Right cardiac atrium (tissue), 5 donors: Measurements from ENCODE around the gene ANP32E. TPM values are rescaled to one million over a fixed set of nuclear protein-coding genes. Genes with fewer than 3 reads are reported as not detected.
"Not testable (repeated sequence)": the region's sequence is repeated elsewhere in the genome, so short reads cannot be mapped to it uniquely, and the experiment has no call there.

Source experiments
- ATAC-seq, 2 donors: fragments of 200-7000 bp; cut with Tn5 transposase; one replicate each; pipeline versions ENCODE4 v1.8.0 to v1.9.1; 2020; ENCODE audit warnings: moderate library complexity in 2 of 2, mild to moderate bottlenecking in 1 of 2
- DNase-seq, 3 donors: peaks; one replicate each; pipeline ENCODE4 v3.0.0-alpha.2; 2020
- H3K27ac ChIP-seq: one replicate; pipeline ENCODE4 v1.5.1; 2013; ENCODE audit warnings: mild to moderate bottlenecking, low read length, control low read depth, moderate library complexity
- H3K27me3 ChIP-seq: one replicate; pipeline ENCODE4 v1.6.1; 2013; ENCODE audit not compliant: control insufficient read depth, insufficient read depth
- H3K4me1 ChIP-seq: one replicate; pipeline ENCODE4 v1.6.1; 2013; ENCODE audit warnings: low read length; ENCODE audit not compliant: control insufficient read depth, insufficient read depth
- H3K4me3 ChIP-seq: one replicate; pipeline ENCODE4 v1.5.1; 2013; ENCODE audit warnings: low read length, control low read depth
- H3K9me3 ChIP-seq: one replicate; pipeline ENCODE4 v1.6.1; 2013; ENCODE audit warnings: low read length; ENCODE audit not compliant: control insufficient read depth
- WGBS: extraction: QIAGEN DNeasy Blood & Tissue Kit; methylation state at CpG from one replicate; pipeline ENCODE4 v1.1.7; 2013; 5-methylcytosine and 5-hydroxymethylcytosine counted together
- intact Hi-C, 4 donors: fragments of 100-400 bp; cut with DNase I; formaldehyde crosslinking; loops; one replicate each; pipeline versions ENCODE4 v1.11.0 to v1.14.0; 2022 to 2023
- polyA plus RNA-seq: library from polyadenylated mRNA; stranded (reverse); fragments of 200-250 nt; gene quantifications from one replicate; pipeline ENCODE4 v1.2.3, GENCODE V29; 2013
- total RNA-seq, 4 donors: library from RNA; stranded (reverse); fragmentation: NEBNext Ultra II Directional; extraction: Animal tissue kit (Norgen Biotek cat#: 25700); gene quantifications; one replicate each; pipeline ENCODE4 v1.2.1, GENCODE V29; 2021
- donor health status: healthy with polysubstance abuse.
- donor health status: DM: no; HTN: yes; CAD: no.
- donor health status: DM: no; HTN: no; CAD: no.
- donor health status: DM: no; HTN: yes; CAD: no; lungs with severe emphysema.
- donor health status: DM: yes; HTN: yes; CAD: no.

The ANP32E gene
- total and polyA plus RNA-seq, 5 donors: 23.7 to 36.3 (median 28.2) TPM

DNA sequence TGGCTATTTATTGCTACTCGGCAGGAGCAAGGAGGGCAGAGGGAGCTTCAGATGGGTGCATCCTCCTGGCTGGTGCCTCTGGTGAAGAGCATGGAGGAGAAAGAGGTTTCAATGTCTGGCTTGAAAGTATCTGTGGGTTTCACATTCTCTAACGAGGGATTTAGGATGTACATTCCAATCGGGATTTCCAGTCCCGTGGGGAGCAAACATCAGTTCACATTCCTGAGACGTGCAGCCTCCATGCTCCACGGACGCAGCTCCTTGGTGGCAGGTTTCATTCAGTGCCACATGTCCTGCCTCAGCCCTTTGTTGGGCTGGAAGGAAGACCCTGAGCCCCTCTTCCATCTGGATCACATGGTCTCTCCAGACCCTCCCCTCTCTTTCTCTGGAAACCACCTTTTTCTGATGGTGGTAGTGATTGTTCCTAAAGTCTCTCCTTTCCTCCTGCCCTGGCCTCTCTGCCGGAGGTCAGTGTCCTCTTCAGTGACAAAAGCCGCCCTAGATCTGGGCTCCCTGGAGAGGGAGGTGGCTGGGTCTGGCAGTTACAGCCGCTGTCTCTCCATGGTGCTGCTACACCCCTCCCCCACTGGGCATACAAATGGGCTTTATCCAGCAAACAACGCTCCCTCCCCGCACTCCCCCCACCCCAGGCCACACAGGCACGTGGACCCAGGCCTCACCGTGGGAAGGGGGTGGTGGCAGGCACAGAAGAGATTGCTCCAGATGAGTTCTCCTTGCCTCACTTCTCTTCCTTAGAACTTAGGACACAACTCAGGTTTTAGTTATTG is 20.8 kb upstream of the ANP32E start:
- Histone ChIP-seq H3K4me3 (no peak overlapping the region), H3K9me3 (no peaks in the 10 kb centered on the region), H3K27ac (peak overlapping the region; percentile 33), H3K4me1 (peaks cover 2% of the 10 kb centered on the region), H3K27me3 (no peaks in the 10 kb centered on the region)
- 25% methylated on average over 14 of the region's 14 CpGs for WGBS
- no peak for DNase-seq
- ATAC-seq: no peak
- intact Hi-C loops: loop anchor here in 3 of 4 donors (1.0 to 10.0 kb wide), 3 partner anchors 24 to 68 kb away; partner anchors contain the start of gene PRPF3 (in 1 of the 3)

DNA sequence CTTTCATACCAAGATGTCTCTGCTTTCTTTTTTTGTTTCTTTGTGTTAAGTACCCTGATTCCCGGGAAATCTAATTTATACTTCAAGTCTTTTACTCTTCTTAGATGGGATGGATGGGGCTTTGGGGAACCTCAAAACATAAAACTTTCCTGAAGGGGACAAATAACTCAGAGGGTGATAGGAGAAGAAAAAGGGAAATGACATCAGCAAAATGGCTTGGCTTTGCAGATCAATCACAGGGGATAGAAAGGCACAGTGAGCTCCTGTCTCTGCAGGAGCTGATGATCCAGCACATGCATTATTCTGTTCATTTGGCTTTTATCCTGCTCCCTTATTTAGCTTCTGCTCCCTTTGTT is 20.3 kb upstream of the ANP32E start:
- ATAC-seq (no peak), DNase-seq (no peak)
- intact Hi-C loops: loop anchor here in 3 of 4 donors (1.0 to 10.0 kb wide), 3 partner anchors 25 to 69 kb away; partner anchors contain the start of gene PRPF3 (in 1 of the 3)
- Histone ChIP-seq H3K4me1 (peaks cover 2% of the 10 kb centered on the region), H3K9me3 (no peaks in the 10 kb centered on the region), H3K27ac (peak overlapping the region; percentile 33), H3K27me3 (no peaks in the 10 kb centered on the region), H3K4me3 (no peak overlapping the region)
- WGBS: 5% methylated on average over 1 of the region's 1 CpG

DNA sequence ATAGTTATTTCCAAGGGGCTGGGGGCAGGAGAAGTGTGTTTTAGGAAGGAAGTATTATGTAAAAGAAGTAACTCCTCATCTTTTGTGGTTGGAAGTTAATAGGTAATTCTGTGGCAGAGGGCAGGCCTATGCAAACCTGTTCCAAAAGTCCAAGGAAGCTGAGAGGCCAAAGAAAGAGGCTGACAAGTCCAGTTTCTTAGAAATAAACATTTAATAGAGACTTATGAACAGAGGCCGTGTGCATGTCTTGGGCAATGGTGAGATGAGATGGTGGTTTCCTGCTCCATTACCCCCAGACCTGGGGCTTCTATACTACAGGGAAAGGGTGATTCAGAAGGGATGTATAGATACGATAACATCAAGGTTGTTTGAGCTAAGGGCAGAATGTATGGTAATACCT is 14.0 kb upstream of the ANP32E start:
- H3K9me3 ChIP-seq: no peaks in the 10 kb centered on the region
- no peak overlapping the region for H3K27ac ChIP-seq
- H3K4me1 ChIP-seq: no peaks in the 10 kb centered on the region
- intact Hi-C loops: loop anchor here in 1 of 4 donors (10.0 kb wide), 1 partner anchor 75 kb away; the partner anchor contains the start of gene PRPF3
- no peak overlapping the region for H3K4me3 ChIP-seq
- DNase-seq: no peak
- WGBS: 83% methylated on average over 2 of the region's 2 CpGs
- no peak for ATAC-seq
- H3K27me3 ChIP-seq: no peaks in the 10 kb centered on the region

DNA sequence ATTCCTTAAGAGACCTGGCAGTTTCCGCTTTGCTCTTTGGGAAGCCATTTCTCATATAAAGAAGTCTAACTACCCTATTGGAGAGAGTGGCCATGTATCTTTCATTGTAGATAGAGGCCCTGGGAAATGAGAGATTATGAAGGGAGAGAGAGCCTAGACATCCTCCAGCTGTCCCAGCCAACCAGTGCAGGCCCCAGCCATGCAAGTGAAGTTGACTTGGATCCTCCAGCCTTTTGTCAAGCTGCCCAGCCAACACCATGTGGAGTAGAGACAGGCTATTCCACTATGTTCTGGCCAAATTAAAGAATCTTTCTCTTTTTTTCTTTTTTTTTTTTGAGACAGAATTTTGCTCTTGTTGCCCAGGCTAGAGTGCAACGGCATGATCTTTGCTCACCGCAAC is 7.1 kb upstream of the ANP32E start:
- Histone ChIP-seq H3K4me1 (no peaks in the 10 kb centered on the region), H3K9me3 (no peaks in the 10 kb centered on the region), H3K27me3 (no peaks in the 10 kb centered on the region), H3K4me3 (no peak overlapping the region), H3K27ac (no peak overlapping the region)
- ATAC-seq: peak; percentile 34 to 75
- DNase-seq: peak in 2 of 3 donors; percentile 78 to 80
- intact Hi-C loops: no loop called here
- 69% methylated on average over 3 of the region's 3 CpGs for WGBS

DNA sequence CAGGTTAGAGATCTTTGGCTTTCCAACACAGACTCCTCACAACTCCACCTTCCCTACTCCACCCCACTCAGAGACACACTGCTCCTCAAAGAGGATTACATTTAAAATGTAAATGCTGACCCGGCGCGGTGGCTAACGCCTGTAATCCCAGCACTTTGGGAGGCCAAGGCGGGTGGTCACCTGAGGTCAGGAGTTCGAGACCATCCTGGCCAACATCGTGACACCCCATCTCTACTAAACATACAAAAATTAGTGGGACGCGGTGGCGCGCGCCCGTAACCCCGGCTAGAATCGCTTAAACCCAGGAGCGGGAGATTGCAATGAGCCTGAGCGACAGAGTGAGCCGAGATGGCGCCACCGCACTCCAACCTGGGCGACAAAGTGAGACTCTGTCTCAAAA is 1.8 kb upstream of the ANP32E start:
- H3K27me3 ChIP-seq: no peaks in the 10 kb centered on the region
- intact Hi-C loops: no loop called here
- H3K27ac ChIP-seq: no peak overlapping the region
- H3K4me1 ChIP-seq: peaks cover 2% of the 10 kb centered on the region
- no peaks in the 10 kb centered on the region for H3K9me3 ChIP-seq
- no peak for ATAC-seq
- H3K4me3 ChIP-seq: no peak overlapping the region
- 93% methylated on average over 21 of the region's 21 CpGs for WGBS
- peak in 1 of 3 donors; percentile 40 for DNase-seq

DNA sequence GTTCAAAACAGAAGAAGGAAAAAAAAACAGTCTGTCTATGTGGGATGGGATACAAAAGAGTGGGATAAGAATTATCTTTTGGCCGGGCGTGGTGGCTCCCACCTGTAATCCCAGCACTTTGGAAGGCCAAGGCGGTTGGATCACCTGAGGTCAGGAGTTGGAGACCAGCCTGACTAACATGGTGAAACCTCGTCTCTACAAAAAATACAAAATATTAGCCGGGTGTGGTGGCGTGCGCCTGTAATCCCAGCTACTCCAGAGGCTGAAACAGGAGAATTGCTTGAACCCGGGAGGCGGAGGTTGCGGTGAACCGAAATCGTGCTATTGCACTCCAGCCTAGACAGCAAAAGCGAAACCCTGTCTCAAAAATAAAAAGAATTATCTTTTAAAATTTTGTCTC is 1.3 kb upstream of the ANP32E start:
- intact Hi-C loops, H3K27ac ChIP-seq, H3K4me1 ChIP-seq, H3K9me3 ChIP-seq, DNase-seq, H3K4me3 ChIP-seq, ATAC-seq, H3K27me3 ChIP-seq: not testable (repeated sequence)
- 95% methylated on average over 13 of the region's 13 CpGs for WGBS

DNA sequence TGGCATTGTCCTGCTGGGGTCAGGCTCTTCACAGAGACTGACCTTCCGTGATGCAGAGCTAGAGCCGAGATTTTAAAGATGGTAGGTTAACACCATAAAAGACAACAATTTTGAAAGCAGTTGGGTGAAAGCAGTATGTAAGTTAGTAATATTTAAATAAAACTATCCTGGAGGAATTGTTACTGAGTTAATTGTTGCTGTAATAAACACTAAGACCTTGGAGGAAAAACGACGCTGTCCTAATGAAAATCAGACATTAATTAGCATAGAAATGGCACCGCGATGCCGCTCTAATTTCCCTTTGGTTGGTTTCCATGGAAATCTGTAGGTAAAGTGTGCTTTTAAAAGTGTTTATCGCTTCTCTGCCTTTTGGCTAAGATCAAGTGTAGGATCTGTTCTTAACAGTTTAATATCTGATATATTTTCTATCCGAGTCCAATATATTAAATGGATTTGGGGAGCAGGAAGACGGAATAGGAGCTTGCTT is 745 bp upstream of the ANP32E start:
- H3K27ac ChIP-seq: peak overlapping the region; percentile 49
- intact Hi-C loops: no loop called here
- no peak for DNase-seq
- WGBS: 33% methylated on average over 10 of the region's 10 CpGs
- no peaks in the 10 kb centered on the region for H3K9me3 ChIP-seq
- no peaks in the 10 kb centered on the region for H3K27me3 ChIP-seq
- ATAC-seq: no peak
- H3K4me1 ChIP-seq: peaks cover 2% of the 10 kb centered on the region
- H3K4me3 ChIP-seq: peak overlapping the region; percentile 67

DNA sequence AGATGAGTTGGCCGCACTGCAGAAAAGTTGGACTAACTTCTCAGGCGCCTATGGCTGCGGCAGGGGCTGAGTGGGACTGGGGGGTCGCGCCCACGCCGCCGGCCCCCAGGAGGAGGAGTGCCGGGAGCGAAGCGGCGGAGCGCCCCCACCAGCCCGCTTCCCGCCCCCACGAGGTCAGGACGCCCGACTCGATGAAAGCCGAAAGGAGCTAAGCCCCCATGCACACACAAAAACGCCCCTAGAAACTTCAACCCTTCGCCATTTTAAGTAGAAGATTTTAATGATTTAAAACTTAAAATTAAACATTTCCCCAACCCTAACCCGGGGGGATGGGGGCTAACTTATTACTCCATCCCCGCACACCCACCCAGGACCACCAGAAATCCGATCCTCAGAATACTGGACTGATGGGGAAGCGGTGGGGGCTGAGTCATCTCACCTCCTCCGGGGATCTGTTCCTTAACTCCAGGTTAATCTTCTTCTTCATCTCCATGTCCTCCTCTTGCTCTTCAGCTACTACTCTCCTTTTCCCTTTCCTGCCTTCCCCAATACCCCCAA is 539 bp downstream of the ANP32E start:
- Histone ChIP-seq H3K27me3 (no peaks in the 10 kb centered on the region), H3K27ac (peak overlapping the region; percentile 85), H3K4me1 (peaks cover 2% of the 10 kb centered on the region), H3K4me3 (peak overlapping the region; percentile 77), H3K9me3 (no peaks in the 10 kb centered on the region)
- ATAC-seq: peak; percentile 42
- WGBS: under 1% methylated on average over 27 of the region's 27 CpGs
- peak; percentile 36 to 73 (median 54) for DNase-seq
- intact Hi-C loops: no loop called here

DNA sequence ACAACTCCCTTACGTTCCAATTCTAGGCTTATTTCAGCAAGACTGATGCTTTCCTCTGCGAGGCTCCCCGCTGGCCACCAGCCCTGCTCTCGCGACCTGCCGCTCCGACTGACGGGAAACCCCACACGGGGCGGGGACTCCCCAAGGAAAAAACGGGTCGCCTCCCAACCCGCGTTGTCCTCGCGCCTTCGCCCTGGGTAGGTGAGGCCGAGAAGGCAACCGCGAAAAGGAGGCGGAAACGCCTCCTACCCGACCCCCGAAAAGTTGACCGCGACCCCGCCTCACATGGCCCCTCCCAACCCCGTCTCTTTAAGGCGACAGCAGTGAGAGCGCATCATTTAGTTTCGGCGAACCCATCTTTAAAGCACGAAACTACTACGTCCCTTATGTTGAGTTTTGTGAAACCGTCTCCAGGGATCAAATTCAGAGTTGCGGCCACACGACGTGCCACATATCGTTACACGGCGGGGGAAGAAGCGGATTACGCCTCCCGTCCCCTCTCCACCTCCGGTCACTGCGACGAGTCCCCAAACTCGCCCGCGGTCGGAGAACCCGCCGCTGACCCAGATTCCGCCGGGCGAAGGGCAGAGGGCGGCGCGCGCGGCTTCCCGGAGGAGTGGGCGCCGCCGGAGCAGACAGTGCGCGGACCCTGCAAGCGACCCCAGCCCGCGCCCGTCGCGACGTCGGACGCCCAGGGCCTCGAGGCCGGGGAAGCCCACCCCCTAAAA is 1.2 kb downstream of the ANP32E start:
- H3K4me3 ChIP-seq: peak overlapping the region; percentile 77
- DNase-seq: peak; percentile 86 to 93 (median 92)
- peaks cover 2% of the 10 kb centered on the region for H3K4me1 ChIP-seq
- no peaks in the 10 kb centered on the region for H3K9me3 ChIP-seq
- intact Hi-C loops: no loop called here
- WGBS: under 1% methylated on average over 78 of the region's 78 CpGs
- no peaks in the 10 kb centered on the region for H3K27me3 ChIP-seq
- peak; percentile 73 to 76 for ATAC-seq
- H3K27ac ChIP-seq: peak overlapping the region; percentile 85

DNA sequence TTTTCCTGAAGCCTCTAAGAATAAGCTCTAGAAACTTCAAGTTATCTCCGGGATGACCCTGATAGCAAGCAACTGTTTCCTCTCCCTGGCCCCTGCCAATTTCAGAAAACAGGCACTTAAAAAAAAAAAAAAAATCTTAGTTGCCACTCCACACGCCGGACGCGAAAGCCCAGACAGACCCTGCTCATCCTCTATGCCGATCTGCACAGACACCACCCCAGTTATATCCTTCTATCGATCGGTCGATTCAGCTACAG is 1.7 kb downstream of the ANP32E start:
- no peak for ATAC-seq
- 0% methylated on average over 9 of the region's 9 CpGs for WGBS
- Histone ChIP-seq H3K27ac (peak overlapping the region; percentile 85), H3K4me3 (peak overlapping the region; percentile 77), H3K9me3 (no peaks in the 10 kb centered on the region), H3K4me1 (peaks cover 2% of the 10 kb centered on the region), H3K27me3 (no peaks in the 10 kb centered on the region)
- intact Hi-C loops: no loop called here
- no peak for DNase-seq
